SK-N-SH (cell line): ENCODE data around the gene BRS3. TPM values are rescaled to one million over a fixed set of nuclear protein-coding genes. Genes with fewer than 3 reads are reported as not detected.

Source experiments
- CTCF ChIA-PET: fragments of 300-600, 350-600 bp; formaldehyde crosslinking; extraction: SDS; loops from one replicate; lab custom pipeline; 2021; lab: Yijun Ruan, JAX
- POLR2A ChIA-PET: fragments of 350-600 bp; sonication (Branson Sonifier 250); formaldehyde crosslinking; extraction: SDS; loops from one replicate; lab custom pipeline; 2020; ENCODE audit warnings: antibody characterized with exemption, inconsistent platforms; lab: Yijun Ruan, JAX
- DNase-seq: peaks from one replicate; pipeline ENCODE4 v3.0.0; 2012
- H2AFZ ChIP-seq: fragments of 200-600 bp; sonication (generic); 2 replicates; pipeline ENCODE4 v1.8.1; 2016; ENCODE audit warnings: antibody characterized with exemption, mild to moderate bottlenecking, low read depth
- H3F3A ChIP-seq: fragments of 200-600 bp; sonication (generic); replicated peaks from 2 replicates; pipeline ENCODE3; 2016; ENCODE audit warnings: antibody characterized with exemption, mild to moderate bottlenecking; ENCODE audit not compliant: insufficient read depth
- H3K27ac ChIP-seq, 2 experiments: fragments of 200-500 bp in 1 of 2; fragments of 200-600 bp in 1 of 2; sonication (Bioruptor generic) in 1 of 2; sonication (generic), shearing (Covaris generic) in 1 of 2; 2 replicates each; pipeline versions ENCODE4 v1.5.1 to v1.6.1; 2014 to 2016; ENCODE audit warnings: low read depth in 2 of 2, inconsistent platforms in 1 of 2, low read length in 1 of 2, mild to moderate bottlenecking in 1 of 2, mixed read lengths in 1 of 2
- H3K27me3 ChIP-seq: fragments of 200-600 bp; sonication (generic), shearing (Covaris generic); 2 replicates; pipeline ENCODE4 v1.6.1; 2016; ENCODE audit warnings: mixed run types; ENCODE audit not compliant: insufficient read depth
- H3K36me3 ChIP-seq, 2 experiments: fragments of 200-500 bp in 1 of 2; fragments of 200-600 bp in 1 of 2; sonication (Bioruptor generic) in 1 of 2; sonication (generic) in 1 of 2; replicated peaks in 1 of 2; 2 replicates each; pipeline versions ENCODE3 to v1.5.1; 2014 to 2016; ENCODE audit warnings: low read length in 1 of 2, mild to moderate bottlenecking in 1 of 2; ENCODE audit not compliant: insufficient read depth in 2 of 2, control insufficient read depth in 1 of 2
- H3K4me1 ChIP-seq, 2 experiments: fragments of 200-500 bp in 1 of 2; fragments of 200-600 bp in 1 of 2; sonication (Bioruptor generic) in 1 of 2; sonication (generic), shearing (Covaris generic) in 1 of 2; 2 replicates each; pipeline versions ENCODE4 v1.5.1 to v1.6.1; 2014 to 2016; ENCODE audit warnings: low read depth in 1 of 2, low read length in 1 of 2, mixed run types in 1 of 2; ENCODE audit not compliant: insufficient read depth in 2 of 2, control insufficient read depth in 1 of 2
- H3K4me2 ChIP-seq: fragments of 200-600 bp; sonication (generic), shearing (Covaris generic); 2 replicates; pipeline ENCODE4 v1.6.1; 2017; ENCODE audit warnings: mixed run types
- H3K4me3 ChIP-seq, 2 experiments: fragments of 200-500 bp in 1 of 2; fragments of 200-600 bp in 1 of 2; sonication (Bioruptor generic) in 1 of 2; sonication (generic), shearing (Covaris generic) in 1 of 2; 2 replicates each; pipeline versions ENCODE4 v1.5.1 to v1.8.1; 2014 to 2016; ENCODE audit warnings: low read depth in 2 of 2, inconsistent platforms in 1 of 2, low read length in 1 of 2, mild to moderate bottlenecking in 1 of 2, mixed read lengths in 1 of 2, moderate library complexity in 1 of 2
- H3K79me2 ChIP-seq: fragments of 200-600 bp; sonication (generic); 2 replicates; pipeline ENCODE4 v1.8.1; 2017; ENCODE audit warnings: mild to moderate bottlenecking; ENCODE audit not compliant: insufficient read depth
- H3K9ac ChIP-seq: fragments of 200-600 bp; sonication (generic); 2 replicates; pipeline ENCODE4 v1.6.1; 2017; ENCODE audit warnings: mixed run types
- H3K9me2 ChIP-seq: fragments of 200-600 bp; sonication (generic); 2 replicates; pipeline ENCODE4 v1.6.1; 2017; ENCODE audit warnings: mixed run types
- H3K9me3 ChIP-seq: fragments of 200-600 bp; sonication (generic); 2 replicates; pipeline ENCODE4 v1.6.1; 2017; ENCODE audit warnings: mixed run types, mild to moderate bottlenecking, moderate library complexity
- H4K20me1 ChIP-seq: fragments of 200-600 bp; sonication (generic); 2 replicates; pipeline ENCODE4 v1.6.1; 2017; ENCODE audit warnings: mild to moderate bottlenecking, mixed run types; ENCODE audit not compliant: insufficient read depth
- CHD2 ChIP-seq: fragments of 150-350 bp; IDR thresholded peaks from 2 replicates; pipeline ENCODE4 v1.6.1; 2018; ENCODE audit warnings: low read length; ENCODE audit not compliant: partially characterized antibody
- CTCF ChIP-seq: fragments of 200-600 bp; sonication (generic); IDR thresholded peaks from 2 replicates; pipeline ENCODE4 v1.6.1; 2017; ENCODE audit warnings: antibody characterized with exemption, mild to moderate bottlenecking, moderate library complexity
- EP300 ChIP-seq, 2 experiments: IDR thresholded peaks; 2 replicates each; pipeline versions ENCODE4 v1.4.0 to v1.6.1; 2012; ENCODE audit warnings: borderline replicate concordance in 1 of 2, low read depth in 1 of 2, low read length in 1 of 2
- FOXJ3 ChIP-seq: sonication (generic); formaldehyde crosslinking; IDR thresholded peaks from 2 replicates; pipeline ENCODE4 v1.5.1; 2020; ENCODE audit warnings: mild to moderate bottlenecking, missing genetic modification reagents
- GATA2 ChIP-seq: sonication (generic); formaldehyde crosslinking; IDR thresholded peaks from 2 replicates; pipeline ENCODE4 v1.5.0; 2020; ENCODE audit warnings: mild to moderate bottlenecking, missing genetic modification reagents
- IRF3 ChIP-seq: fragments of 150-350 bp; IDR thresholded peaks from 2 replicates; pipeline ENCODE4 v1.6.1; 2016; ENCODE audit warnings: mild to moderate bottlenecking, low read depth, low read length
- JUND ChIP-seq: IDR thresholded peaks from 2 replicates; pipeline ENCODE4 v1.4.0; 2012
- MAX ChIP-seq: IDR thresholded peaks from 2 replicates; pipeline ENCODE4 v1.4.0; 2012; ENCODE audit warnings: low read depth
- POLR2AphosphoS5 ChIP-seq: IDR thresholded peaks from 2 replicates; pipeline ENCODE4 v1.6.1; 2012; ENCODE audit warnings: low read depth, low read length
- RFX5 ChIP-seq: IDR thresholded peaks from 2 replicates; pipeline ENCODE4 v1.6.1; 2012; ENCODE audit warnings: mild to moderate bottlenecking, improper control_type of control experiment, low read length
- RXRA ChIP-seq: IDR thresholded peaks from 2 replicates; pipeline ENCODE4 v1.4.0; 2012; ENCODE audit warnings: low read depth, mild to moderate bottlenecking, borderline replicate concordance
- TAF1 ChIP-seq: IDR thresholded peaks from 2 replicates; pipeline ENCODE4 v1.6.1; 2012; ENCODE audit warnings: low read depth, mild to moderate bottlenecking, low read length, moderate library complexity, borderline replicate concordance
- TCF12 ChIP-seq: IDR thresholded peaks from 2 replicates; pipeline ENCODE4 v1.4.0; 2012
- USF1 ChIP-seq: IDR thresholded peaks from 2 replicates; pipeline ENCODE4 v1.4.0; 2012; ENCODE audit warnings: low read depth, borderline replicate concordance
- USF2 ChIP-seq: fragments of 150-350 bp; IDR thresholded peaks from 2 replicates; pipeline ENCODE4 v1.6.1; 2017; ENCODE audit warnings: antibody characterized with exemption, low read length, low read depth, borderline replicate concordance
- YY1 ChIP-seq: IDR thresholded peaks from 2 replicates; pipeline ENCODE4 v1.4.0; 2012; ENCODE audit warnings: low read depth, mild to moderate bottlenecking
- WGBS: methylation state at CpG from one replicate; pipeline ENCODE4 v1.1.6; 2017; ENCODE audit warnings: low lambda C conversion rate; 5-methylcytosine and 5-hydroxymethylcytosine counted together
- polyA plus RNA-seq, 3 experiments: library from polyadenylated mRNA; depleted of rRNA; stranded (reverse); fragments of >200 nt; gene quantifications; 2 replicates each; pipeline ENCODE4 v1.2.3, GENCODE V29; 2012
- TF ChIP-seq, protein P1 (sequence below): IDR thresholded peaks from 2 replicates; pipeline ENCODE4 v1.6.1; 2012; ENCODE audit warnings: mild to moderate bottlenecking, low read depth, low read length, moderate library complexity

BRS3 gene
- polyA plus RNA-seq, 1 of the 3 experiments (the other 2 are of a cell fraction), result not detected

DNA sequence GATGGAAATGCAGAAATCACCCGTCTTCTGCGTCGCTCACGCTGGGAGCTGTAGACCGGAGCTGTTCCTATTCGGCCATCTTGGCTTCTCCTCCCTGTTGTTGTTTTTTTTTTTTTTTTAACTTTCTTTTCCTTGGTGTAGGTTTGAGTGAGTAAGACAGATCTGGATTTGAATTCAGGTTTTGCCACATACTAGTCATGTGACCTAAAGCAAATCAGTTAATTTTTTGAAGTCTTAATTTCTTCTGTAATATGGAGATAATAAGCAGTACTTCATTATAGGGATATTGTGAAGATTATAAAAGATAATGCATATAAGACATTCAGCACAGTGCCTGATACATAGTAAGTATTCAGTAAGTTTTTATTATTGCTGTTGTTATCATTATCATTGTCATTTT, 41.5 kb upstream of the BRS3 start:
- POLR2A ChIA-PET, result no interaction called here
- WGBS, result 48% methylated on average over 6 of the region's 6 CpGs

More for the DNA sequence above, 41.5 kb upstream of the BRS3 start:
- Histone ChIP-seq H2AFZ (no peak overlapping the region), H3K27me3 (no peaks in the 10 kb centered on the region), H3K27ac (no peak overlapping the region), H3F3A (no peaks in the 10 kb centered on the region), H3K4me2 (no peak overlapping the region), H3K4me1 (no peaks in the 10 kb centered on the region), H3K9me2 (no peaks in the 10 kb centered on the region), H3K9ac (no peak overlapping the region), H4K20me1 (no peaks in the 10 kb centered on the region), H3K9me3 (no peaks in the 10 kb centered on the region), H3K36me3 (no peaks in the 10 kb centered on the region), H3K4me3 (no peak overlapping the region), H3K79me2 (no peaks in the 10 kb centered on the region)
- TF ChIP-seq POLR2AphosphoS5 (no peak), EP300 (IDR thresholded peaks at IDR 0.05; ENCODE audit: borderline replicate concordance in 1 of 2, low read depth in 1 of 2, low read length in 1 of 2) (no peak), MAX (no peak), GATA2 (CRISPR knock-in tag) (no peak), RFX5 (no peak), YY1 (no peak), CHD2 (no peak), CTCF (no peak), TAF1 (no peak), JUND (no peak), TCF12 (no peak), RXRA (no peak), IRF3 (no peak), USF1 (no peak), USF2 (no peak), FOXJ3 (CRISPR knock-in tag) (no peak)
- TF ChIP-seq, protein P1, sequence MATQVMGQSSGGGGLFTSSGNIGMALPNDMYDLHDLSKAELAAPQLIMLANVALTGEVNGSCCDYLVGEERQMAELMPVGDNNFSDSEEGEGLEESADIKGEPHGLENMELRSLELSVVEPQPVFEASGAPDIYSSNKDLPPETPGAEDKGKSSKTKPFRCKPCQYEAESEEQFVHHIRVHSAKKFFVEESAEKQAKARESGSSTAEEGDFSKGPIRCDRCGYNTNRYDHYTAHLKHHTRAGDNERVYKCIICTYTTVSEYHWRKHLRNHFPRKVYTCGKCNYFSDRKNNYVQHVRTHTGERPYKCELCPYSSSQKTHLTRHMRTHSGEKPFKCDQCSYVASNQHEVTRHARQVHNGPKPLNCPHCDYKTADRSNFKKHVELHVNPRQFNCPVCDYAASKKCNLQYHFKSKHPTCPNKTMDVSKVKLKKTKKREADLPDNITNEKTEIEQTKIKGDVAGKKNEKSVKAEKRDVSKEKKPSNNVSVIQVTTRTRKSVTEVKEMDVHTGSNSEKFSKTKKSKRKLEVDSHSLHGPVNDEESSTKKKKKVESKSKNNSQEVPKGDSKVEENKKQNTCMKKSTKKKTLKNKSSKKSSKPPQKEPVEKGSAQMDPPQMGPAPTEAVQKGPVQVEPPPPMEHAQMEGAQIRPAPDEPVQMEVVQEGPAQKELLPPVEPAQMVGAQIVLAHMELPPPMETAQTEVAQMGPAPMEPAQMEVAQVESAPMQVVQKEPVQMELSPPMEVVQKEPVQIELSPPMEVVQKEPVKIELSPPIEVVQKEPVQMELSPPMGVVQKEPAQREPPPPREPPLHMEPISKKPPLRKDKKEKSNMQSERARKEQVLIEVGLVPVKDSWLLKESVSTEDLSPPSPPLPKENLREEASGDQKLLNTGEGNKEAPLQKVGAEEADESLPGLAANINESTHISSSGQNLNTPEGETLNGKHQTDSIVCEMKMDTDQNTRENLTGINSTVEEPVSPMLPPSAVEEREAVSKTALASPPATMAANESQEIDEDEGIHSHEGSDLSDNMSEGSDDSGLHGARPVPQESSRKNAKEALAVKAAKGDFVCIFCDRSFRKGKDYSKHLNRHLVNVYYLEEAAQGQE, result no peak
- DNase-seq, result no peak
- CTCF ChIA-PET, result no interaction called here
